WTC11 (cell line): ENCODE measurements around the gene CMC1. TPM values are rescaled to one million over a fixed set of nuclear protein-coding genes. Genes with fewer than 3 reads are reported as not detected.

Experiments used
- GRHL2 ChIP-seq: fragments of 250-450 bp; sonication (Bioruptor Pico); IDR thresholded peaks from 2 replicates; pipeline ENCODE4 v1.8.0; 2022; ENCODE audit warnings: mild to moderate bottlenecking, moderate library complexity; ENCODE audit not compliant: insufficient replicate concordance, severe bottlenecking
- HMGA2 ChIP-seq: fragments of 250-450 bp; sonication (Bioruptor Pico); IDR thresholded peaks from 2 replicates; pipeline ENCODE4 v1.4.0; 2021; ENCODE audit warnings: mild to moderate bottlenecking, moderate library complexity
- IRF2 ChIP-seq: sonication (generic); formaldehyde crosslinking; IDR thresholded peaks from 2 replicates; pipeline ENCODE4 v1.8.0; 2022; ENCODE audit warnings: low read depth, missing genetic modification reagents, borderline replicate concordance
- JAZF1 ChIP-seq: fragments of 250-450 bp; sonication (Bioruptor Pico); IDR thresholded peaks from 2 replicates; pipeline ENCODE4 v1.9.0; 2021; ENCODE audit warnings: moderate library complexity, mild to moderate bottlenecking, inconsistent platforms
- STAT6 ChIP-seq: sonication (generic); formaldehyde crosslinking; conservative IDR thresholded peaks from 2 replicates; pipeline ENCODE4 v1.8.1; 2023; ENCODE audit warnings: mild to moderate bottlenecking, low read depth, missing genetic modification reagents, moderate library complexity
- TCF7 ChIP-seq: sonication (generic); formaldehyde crosslinking; IDR thresholded peaks from 2 replicates; pipeline ENCODE4 v1.8.0; 2022; ENCODE audit warnings: mild to moderate bottlenecking, low read depth, missing genetic modification reagents, moderate library complexity
- TEAD1 ChIP-seq: sonication (generic); formaldehyde crosslinking; IDR thresholded peaks from 2 replicates; pipeline ENCODE4 v1.8.0; 2022; ENCODE audit warnings: mild to moderate bottlenecking, missing genetic modification reagents
- ZNF138 ChIP-seq: sonication (generic); formaldehyde crosslinking; conservative IDR thresholded peaks from 2 replicates; pipeline ENCODE4 v1.8.1; 2022; ENCODE audit warnings: mild to moderate bottlenecking, moderate library complexity, missing genetic modification reagents
- ZNF281 ChIP-seq: sonication (generic); formaldehyde crosslinking; IDR thresholded peaks from 2 replicates; pipeline ENCODE4 v1.8.0; 2023; ENCODE audit warnings: mild to moderate bottlenecking, missing genetic modification reagents
- total RNA-seq: library from RNA; stranded (reverse); gene quantifications from 3 replicates; pipeline ENCODE4 v1.2.3, GENCODE V29; 2021
- TF ChIP-seq, protein P1 (sequence below): fragments of 250-450 bp; sonication (Bioruptor Pico); IDR thresholded peaks from 2 replicates; pipeline ENCODE4 v1.9.0; 2021; ENCODE audit warnings: mild to moderate bottlenecking, borderline replicate concordance
- TF ChIP-seq, protein P2 (sequence below): fragments of 250-450 bp; sonication (Bioruptor Pico); IDR thresholded peaks from 2 replicates; pipeline ENCODE4 v1.9.0; 2021; ENCODE audit warnings: mild to moderate bottlenecking
- TF ChIP-seq, protein P3 (sequence below): sonication (generic); formaldehyde crosslinking; IDR thresholded peaks from 2 replicates; pipeline ENCODE4 v1.8.0; 2022; ENCODE audit warnings: missing genetic modification reagents
- TF ChIP-seq, protein P4 (sequence below): sonication (generic); formaldehyde crosslinking; IDR thresholded peaks from 2 replicates; pipeline ENCODE4 v1.8.1; 2023; ENCODE audit warnings: mild to moderate bottlenecking, missing genetic modification reagents, borderline replicate concordance

CMC1 gene
- total RNA-seq, 1 experiment from 2014 or later = 25.3 TPM

DNA sequence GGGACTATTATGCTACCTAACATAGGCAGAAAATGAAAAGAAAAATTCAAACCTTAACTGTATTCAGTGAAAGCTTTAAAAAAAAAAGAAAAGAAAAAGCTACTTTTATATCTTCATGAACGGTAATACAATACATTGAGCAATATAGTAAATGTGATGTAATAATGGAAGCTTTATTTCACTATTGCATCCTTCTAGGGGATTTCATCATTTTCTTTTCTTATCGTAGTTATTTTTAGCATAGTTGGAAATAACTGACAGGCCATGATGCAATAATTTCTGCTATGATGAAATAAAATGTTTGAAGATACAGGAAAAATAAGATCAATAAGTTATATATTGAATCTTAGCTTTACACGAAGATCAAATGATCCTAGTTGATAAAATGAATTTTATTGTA, 66.8 kb downstream of the CMC1 start (continued):
- TF ChIP-seq STAT6 (CRISPR knock-in tag) (no peak), TCF7 (CRISPR knock-in tag) (no peak), IRF2 (no peak), HMGA2 (no peak), GRHL2 (CRISPR knock-in tag) (no peak), ZNF281 (CRISPR knock-in tag) (no peak), TEAD1 (CRISPR knock-in tag) (no peak), JAZF1 (no peak), ZNF138 (CRISPR knock-in tag) (no peak)
- TF ChIP-seq, protein P1, sequence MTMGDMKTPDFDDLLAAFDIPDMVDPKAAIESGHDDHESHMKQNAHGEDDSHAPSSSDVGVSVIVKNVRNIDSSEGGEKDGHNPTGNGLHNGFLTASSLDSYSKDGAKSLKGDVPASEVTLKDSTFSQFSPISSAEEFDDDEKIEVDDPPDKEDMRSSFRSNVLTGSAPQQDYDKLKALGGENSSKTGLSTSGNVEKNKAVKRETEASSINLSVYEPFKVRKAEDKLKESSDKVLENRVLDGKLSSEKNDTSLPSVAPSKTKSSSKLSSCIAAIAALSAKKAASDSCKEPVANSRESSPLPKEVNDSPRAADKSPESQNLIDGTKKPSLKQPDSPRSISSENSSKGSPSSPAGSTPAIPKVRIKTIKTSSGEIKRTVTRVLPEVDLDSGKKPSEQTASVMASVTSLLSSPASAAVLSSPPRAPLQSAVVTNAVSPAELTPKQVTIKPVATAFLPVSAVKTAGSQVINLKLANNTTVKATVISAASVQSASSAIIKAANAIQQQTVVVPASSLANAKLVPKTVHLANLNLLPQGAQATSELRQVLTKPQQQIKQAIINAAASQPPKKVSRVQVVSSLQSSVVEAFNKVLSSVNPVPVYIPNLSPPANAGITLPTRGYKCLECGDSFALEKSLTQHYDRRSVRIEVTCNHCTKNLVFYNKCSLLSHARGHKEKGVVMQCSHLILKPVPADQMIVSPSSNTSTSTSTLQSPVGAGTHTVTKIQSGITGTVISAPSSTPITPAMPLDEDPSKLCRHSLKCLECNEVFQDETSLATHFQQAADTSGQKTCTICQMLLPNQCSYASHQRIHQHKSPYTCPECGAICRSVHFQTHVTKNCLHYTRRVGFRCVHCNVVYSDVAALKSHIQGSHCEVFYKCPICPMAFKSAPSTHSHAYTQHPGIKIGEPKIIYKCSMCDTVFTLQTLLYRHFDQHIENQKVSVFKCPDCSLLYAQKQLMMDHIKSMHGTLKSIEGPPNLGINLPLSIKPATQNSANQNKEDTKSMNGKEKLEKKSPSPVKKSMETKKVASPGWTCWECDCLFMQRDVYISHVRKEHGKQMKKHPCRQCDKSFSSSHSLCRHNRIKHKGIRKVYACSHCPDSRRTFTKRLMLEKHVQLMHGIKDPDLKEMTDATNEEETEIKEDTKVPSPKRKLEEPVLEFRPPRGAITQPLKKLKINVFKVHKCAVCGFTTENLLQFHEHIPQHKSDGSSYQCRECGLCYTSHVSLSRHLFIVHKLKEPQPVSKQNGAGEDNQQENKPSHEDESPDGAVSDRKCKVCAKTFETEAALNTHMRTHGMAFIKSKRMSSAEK (CRISPR knock-in tag) = no peak
- TF ChIP-seq, protein P2, sequence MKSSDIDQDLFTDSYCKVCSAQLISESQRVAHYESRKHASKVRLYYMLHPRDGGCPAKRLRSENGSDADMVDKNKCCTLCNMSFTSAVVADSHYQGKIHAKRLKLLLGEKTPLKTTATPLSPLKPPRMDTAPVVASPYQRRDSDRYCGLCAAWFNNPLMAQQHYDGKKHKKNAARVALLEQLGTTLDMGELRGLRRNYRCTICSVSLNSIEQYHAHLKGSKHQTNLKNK = no peak
- TF ChIP-seq, protein P3, sequence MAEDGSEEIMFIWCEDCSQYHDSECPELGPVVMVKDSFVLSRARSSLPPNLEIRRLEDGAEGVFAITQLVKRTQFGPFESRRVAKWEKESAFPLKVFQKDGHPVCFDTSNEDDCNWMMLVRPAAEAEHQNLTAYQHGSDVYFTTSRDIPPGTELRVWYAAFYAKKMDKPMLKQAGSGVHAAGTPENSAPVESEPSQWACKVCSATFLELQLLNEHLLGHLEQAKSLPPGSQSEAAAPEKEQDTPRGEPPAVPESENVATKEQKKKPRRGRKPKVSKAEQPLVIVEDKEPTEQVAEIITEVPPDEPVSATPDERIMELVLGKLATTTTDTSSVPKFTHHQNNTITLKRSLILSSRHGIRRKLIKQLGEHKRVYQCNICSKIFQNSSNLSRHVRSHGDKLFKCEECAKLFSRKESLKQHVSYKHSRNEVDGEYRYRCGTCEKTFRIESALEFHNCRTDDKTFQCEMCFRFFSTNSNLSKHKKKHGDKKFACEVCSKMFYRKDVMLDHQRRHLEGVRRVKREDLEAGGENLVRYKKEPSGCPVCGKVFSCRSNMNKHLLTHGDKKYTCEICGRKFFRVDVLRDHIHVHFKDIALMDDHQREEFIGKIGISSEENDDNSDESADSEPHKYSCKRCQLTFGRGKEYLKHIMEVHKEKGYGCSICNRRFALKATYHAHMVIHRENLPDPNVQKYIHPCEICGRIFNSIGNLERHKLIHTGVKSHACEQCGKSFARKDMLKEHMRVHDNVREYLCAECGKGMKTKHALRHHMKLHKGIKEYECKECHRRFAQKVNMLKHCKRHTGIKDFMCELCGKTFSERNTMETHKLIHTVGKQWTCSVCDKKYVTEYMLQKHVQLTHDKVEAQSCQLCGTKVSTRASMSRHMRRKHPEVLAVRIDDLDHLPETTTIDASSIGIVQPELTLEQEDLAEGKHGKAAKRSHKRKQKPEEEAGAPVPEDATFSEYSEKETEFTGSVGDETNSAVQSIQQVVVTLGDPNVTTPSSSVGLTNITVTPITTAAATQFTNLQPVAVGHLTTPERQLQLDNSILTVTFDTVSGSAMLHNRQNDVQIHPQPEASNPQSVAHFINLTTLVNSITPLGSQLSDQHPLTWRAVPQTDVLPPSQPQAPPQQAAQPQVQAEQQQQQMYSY = no peak
- TF ChIP-seq, protein P4, sequence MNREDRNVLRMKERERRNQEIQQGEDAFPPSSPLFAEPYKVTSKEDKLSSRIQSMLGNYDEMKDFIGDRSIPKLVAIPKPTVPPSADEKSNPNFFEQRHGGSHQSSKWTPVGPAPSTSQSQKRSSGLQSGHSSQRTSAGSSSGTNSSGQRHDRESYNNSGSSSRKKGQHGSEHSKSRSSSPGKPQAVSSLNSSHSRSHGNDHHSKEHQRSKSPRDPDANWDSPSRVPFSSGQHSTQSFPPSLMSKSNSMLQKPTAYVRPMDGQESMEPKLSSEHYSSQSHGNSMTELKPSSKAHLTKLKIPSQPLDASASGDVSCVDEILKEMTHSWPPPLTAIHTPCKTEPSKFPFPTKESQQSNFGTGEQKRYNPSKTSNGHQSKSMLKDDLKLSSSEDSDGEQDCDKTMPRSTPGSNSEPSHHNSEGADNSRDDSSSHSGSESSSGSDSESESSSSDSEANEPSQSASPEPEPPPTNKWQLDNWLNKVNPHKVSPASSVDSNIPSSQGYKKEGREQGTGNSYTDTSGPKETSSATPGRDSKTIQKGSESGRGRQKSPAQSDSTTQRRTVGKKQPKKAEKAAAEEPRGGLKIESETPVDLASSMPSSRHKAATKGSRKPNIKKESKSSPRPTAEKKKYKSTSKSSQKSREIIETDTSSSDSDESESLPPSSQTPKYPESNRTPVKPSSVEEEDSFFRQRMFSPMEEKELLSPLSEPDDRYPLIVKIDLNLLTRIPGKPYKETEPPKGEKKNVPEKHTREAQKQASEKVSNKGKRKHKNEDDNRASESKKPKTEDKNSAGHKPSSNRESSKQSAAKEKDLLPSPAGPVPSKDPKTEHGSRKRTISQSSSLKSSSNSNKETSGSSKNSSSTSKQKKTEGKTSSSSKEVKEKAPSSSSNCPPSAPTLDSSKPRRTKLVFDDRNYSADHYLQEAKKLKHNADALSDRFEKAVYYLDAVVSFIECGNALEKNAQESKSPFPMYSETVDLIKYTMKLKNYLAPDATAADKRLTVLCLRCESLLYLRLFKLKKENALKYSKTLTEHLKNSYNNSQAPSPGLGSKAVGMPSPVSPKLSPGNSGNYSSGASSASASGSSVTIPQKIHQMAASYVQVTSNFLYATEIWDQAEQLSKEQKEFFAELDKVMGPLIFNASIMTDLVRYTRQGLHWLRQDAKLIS (CRISPR knock-in tag) = no peak
